ENCODE data around the gene MBNL1. TPM values are rescaled to one million over a fixed set of nuclear protein-coding genes. Genes with fewer than 3 reads are reported as not detected.

Gene MBNL1
- total and polyA plus RNA-seq, 5 experiments from 2014 or later = 298 to 423 (median 370) TPM

GRCh38 chr3:152400887-152401286 lies 132.2 kb downstream of the MBNL1 start:
- Mint-ChIP-seq H3K4me1 (peaks cover 31 to 87% (median 76%) of the 10 kb centered on the region in 4 donors), H3K4me3 (peak overlapping the region in 2 of 10 donors; percentile 19 to 27), H3K36me3 (peaks cover 6 to 60% (median 18%) of the 10 kb centered on the region in 3 donors), H3K9me3 (peaks cover 0 to 2% (median 0%) of the 10 kb centered on the region in 9 donors), H3K27ac (peak overlapping the region in 8 of 10 donors; percentile 25 to 91 (median 84)), H3K27me3 (no peaks in the 10 kb centered on the region)
- POLR2A ChIA-PET = no interaction called here
- DNase-seq = no peak
- ATAC-seq = no peak

GRCh38 chr3:152402695-152403451 lies 134.1 kb downstream of the MBNL1 start:
- peaks cover 39 to 95% (median 80%) of the 10 kb centered on the region in 4 donors for H3K4me1 Mint-ChIP-seq
- DNase-seq (peak in 4 of 10 donors; percentile 20 to 42 (median 24)), ATAC-seq (peak; percentile 79 to 88)
- H3K36me3 Mint-ChIP-seq = peaks cover 0 to 58% (median 8%) of the 10 kb centered on the region in 3 donors
- H3K9me3 Mint-ChIP-seq = no peaks in the 10 kb centered on the region
- POLR2A ChIA-PET = interaction anchor here (1.4 kb wide), 1 partner anchor 15 kb away, joined by 4 read pairs; no protein-coding TSS in a partner anchor
- H3K4me3 Mint-ChIP-seq = peak overlapping the region in 9 of 10 donors; percentile 9 to 73 (median 35)
- H3K27me3 Mint-ChIP-seq = no peaks in the 10 kb centered on the region
- peak overlapping the region; percentile 72 to 92 (median 86) for H3K27ac Mint-ChIP-seq

- Mint-ChIP-seq H3K36me3 (peaks cover 0 to 58% (median 8%) of the 10 kb centered on the region in 3 donors), H3K27ac (peak overlapping the region; percentile 63 to 92 (median 85)), H3K27me3 (no peaks in the 10 kb centered on the region), H3K4me1 (peaks cover 39 to 94% (median 79%) of the 10 kb centered on the region in 4 donors), H3K4me3 (peak overlapping the region in 9 of 10 donors; percentile 9 to 67 (median 23)), H3K9me3 (no peaks in the 10 kb centered on the region)
- POLR2A ChIA-PET = interaction anchor here (1.4 kb wide), 1 partner anchor 14 kb away, joined by 4 read pairs; no protein-coding TSS in a partner anchor
- no peak for DNase-seq
- no peak for ATAC-seq
These were observed 134.9 kb downstream of the MBNL1 start for GRCh38 chr3:152403632-152404066.

- Mint-ChIP-seq H3K27ac (peak overlapping the region in 7 of 10 donors; percentile 27 to 77 (median 66)), H3K9me3 (no peaks in the 10 kb centered on the region), H3K36me3 (peaks cover 0 to 51% (median 8%) of the 10 kb centered on the region in 3 donors), H3K4me1 (peaks cover 34 to 88% (median 70%) of the 10 kb centered on the region in 4 donors), H3K4me3 (no peak overlapping the region), H3K27me3 (no peaks in the 10 kb centered on the region)
- DNase-seq = no peak
- POLR2A ChIA-PET = no interaction called here
- ATAC-seq = no peak
These were observed 136.2 kb downstream of the MBNL1 start for GRCh38 chr3:152404976-152405375.

- Mint-ChIP-seq H3K27ac (peak overlapping the region in 9 of 10 donors; percentile 25 to 84 (median 70)), H3K27me3 (no peaks in the 10 kb centered on the region), H3K9me3 (no peaks in the 10 kb centered on the region), H3K36me3 (peaks cover 0 to 49% (median 8%) of the 10 kb centered on the region in 3 donors), H3K4me1 (peaks cover 34 to 85% (median 69%) of the 10 kb centered on the region in 4 donors), H3K4me3 (peak overlapping the region in 5 of 10 donors; percentile 19 to 37 (median 30))
- ATAC-seq (no peak), DNase-seq (no peak)
- POLR2A ChIA-PET = no interaction called here
These were observed 137.4 kb downstream of the MBNL1 start for GRCh38 chr3:152405915-152406802.

- Mint-ChIP-seq H3K4me3 (no peak overlapping the region), H3K9me3 (peaks cover 0 to 8% (median 0%) of the 10 kb centered on the region in 9 donors), H3K36me3 (peaks cover 20 to 62% (median 35%) of the 10 kb centered on the region in 3 donors), H3K27ac (peak overlapping the region in 9 of 10 donors; percentile 10 to 88 (median 71)), H3K4me1 (peaks cover 29 to 71% (median 55%) of the 10 kb centered on the region in 4 donors), H3K27me3 (no peaks in the 10 kb centered on the region)
- no peak for ATAC-seq
- no peak for DNase-seq
- POLR2A ChIA-PET = interaction anchor here (0.7 kb wide), 1 partner anchor 53 kb away, joined by 3 read pairs; no protein-coding TSS in a partner anchor
These were observed 144.5 kb downstream of the MBNL1 start for GRCh38 chr3:152413240-152413639.

GRCh38 chr3:152416808-152417580 lies 148.3 kb downstream of the MBNL1 start:
- Mint-ChIP-seq H3K9me3 (peaks cover 0 to 38% (median 8%) of the 10 kb centered on the region in 9 donors), H3K27me3 (no peaks in the 10 kb centered on the region), H3K36me3 (peaks cover 39 to 88% (median 68%) of the 10 kb centered on the region in 3 donors), H3K27ac (peak overlapping the region; percentile 4 to 85 (median 50)), H3K4me1 (peaks cover 29 to 68% (median 58%) of the 10 kb centered on the region in 4 donors), H3K4me3 (peak overlapping the region in 1 of 10 donors; percentile 3)
- ATAC-seq (no peak), DNase-seq (no peak)
- POLR2A ChIA-PET = interaction anchor here (1.5 kb wide), 1 partner anchor 14 kb away, joined by 4 read pairs; no protein-coding TSS in a partner anchor

- ATAC-seq (no peak), DNase-seq (no peak)
- no peaks in the 10 kb centered on the region for H3K27me3 Mint-ChIP-seq
- H3K27ac Mint-ChIP-seq = peak overlapping the region in 8 of 10 donors; percentile 14 to 89 (median 52)
- H3K9me3 Mint-ChIP-seq = peaks cover 0 to 49% (median 13%) of the 10 kb centered on the region in 9 donors
- peak overlapping the region in 3 of 10 donors; percentile 2 to 39 (median 19) for H3K4me3 Mint-ChIP-seq
- peaks cover 47 to 94% (median 90%) of the 10 kb centered on the region in 3 donors for H3K36me3 Mint-ChIP-seq
- peaks cover 41 to 75% (median 67%) of the 10 kb centered on the region in 4 donors for H3K4me1 Mint-ChIP-seq
- POLR2A ChIA-PET = no interaction called here
These were observed 151.0 kb downstream of the MBNL1 start for GRCh38 chr3:152419748-152420147.

GRCh38 chr3:152421162-152421561 lies 152.4 kb downstream of the MBNL1 start:
- ATAC-seq (no peak), DNase-seq (no peak)
- Mint-ChIP-seq H3K27me3 (no peaks in the 10 kb centered on the region), H3K27ac (peak overlapping the region in 9 of 10 donors; percentile 33 to 89 (median 82)), H3K4me3 (peak overlapping the region in 6 of 10 donors; percentile 18 to 65 (median 38)), H3K36me3 (peaks cover 42 to 93% (median 85%) of the 10 kb centered on the region in 3 donors), H3K4me1 (peaks cover 49 to 76% (median 74%) of the 10 kb centered on the region in 4 donors), H3K9me3 (peaks cover 0 to 49% (median 14%) of the 10 kb centered on the region in 9 donors)
- POLR2A ChIA-PET = no interaction called here

- peaks cover 18 to 73% (median 51%) of the 10 kb centered on the region in 3 donors for H3K36me3 Mint-ChIP-seq
- no peaks in the 10 kb centered on the region for H3K27me3 Mint-ChIP-seq
These were observed 157.7 kb downstream of the MBNL1 start for GRCh38 chr3:152426393-152426792.

GRCh38 chr3:152428577-152428976 lies 159.8 kb downstream of the MBNL1 start:
- H3K4me1 Mint-ChIP-seq = peaks cover 25 to 58% (median 56%) of the 10 kb centered on the region in 4 donors
- POLR2A ChIA-PET = no interaction called here
- DNase-seq = no peak

More at GRCh38 chr3:152426393-152426792, 157.7 kb downstream of the MBNL1 start:
- no peak for DNase-seq
- peak in 1 of 2 donors; percentile 23 for ATAC-seq
- H3K4me1 Mint-ChIP-seq = peaks cover 42 to 79% (median 77%) of the 10 kb centered on the region in 4 donors
- H3K4me3 Mint-ChIP-seq = peak overlapping the region in 2 of 10 donors; percentile 38 to 42
- peak overlapping the region in 7 of 10 donors; percentile 18 to 91 (median 88) for H3K27ac Mint-ChIP-seq
- peaks cover 0 to 17% (median 8%) of the 10 kb centered on the region in 9 donors for H3K9me3 Mint-ChIP-seq
- POLR2A ChIA-PET = interaction anchor here (0.8 kb wide), 1 partner anchor 11 kb away, joined by 3 read pairs; no protein-coding TSS in a partner anchor

More at GRCh38 chr3:152428577-152428976, 159.8 kb downstream of the MBNL1 start:
- peak; percentile 18 to 23 for ATAC-seq
- Mint-ChIP-seq H3K36me3 (peaks cover 18 to 75% (median 56%) of the 10 kb centered on the region in 3 donors), H3K9me3 (peaks cover 0 to 8% (median 2%) of the 10 kb centered on the region in 9 donors), H3K27ac (peak overlapping the region; percentile 20 to 88 (median 54)), H3K4me3 (no peak overlapping the region), H3K27me3 (no peaks in the 10 kb centered on the region)

Data from naive thymus-derived CD8-positive, alpha-beta T cell (primary cell).